HG03342 (cell line): Measurements from ENCODE around the gene SPSB3.

Source experiments
- ATAC-seq: cut with Tn5 transposase; IDR thresholded peaks from one replicate; pipeline ENCODE4 v1.9.1; 2021; ENCODE audit warnings: mild to moderate bottlenecking, moderate library complexity; ENCODE audit not compliant: unreplicated experiment

SPSB3 gene

GRCh38 chr16:1782408-1783264 is at the start of gene SPSB3, which contains the start of gene NUBP2:
SPSB3 (minus strand) TSS chr16:1782571; CDS start chr16:1781483, 1,088 bp downstream.
NUBP2 (plus strand) TSS chr16:1782960; CDS start chr16:1783021, 61 bp downstream.
- ATAC-seq, result peak; percentile 86

- ATAC-seq, result no peak
These were observed 49.1 kb upstream of the SPSB3 start for GRCh38 chr16:1831186-1832075.

GRCh38 chr16:1830213-1830612 is 47.8 kb upstream of the SPSB3 start:
- no peak for ATAC-seq

- no peak for ATAC-seq
These were observed 46.5 kb upstream of the SPSB3 start for GRCh38 chr16:1828645-1829410.

GRCh38 chr16:1826691-1827573 is 44.6 kb upstream of the SPSB3 start, which contains the start of the genes FAHD1 and HAGH:
FAHD1 (plus strand) TSS chr16:1827206; CDS start chr16:1827239, 33 bp downstream.
HAGH (minus strand) TSS chr16:1826825; CDS start chr16:1826787, 38 bp downstream.
- peak; percentile 80 for ATAC-seq

GRCh38 chr16:1825864-1826690 is 43.7 kb upstream of the SPSB3 start:
- peak; percentile 22 for ATAC-seq

GRCh38 chr16:1825381-1825863 is 43.1 kb upstream of the SPSB3 start:
- ATAC-seq, result no peak

- no peak for ATAC-seq
These were observed 41.5 kb upstream of the SPSB3 start for GRCh38 chr16:1823821-1824220.

GRCh38 chr16:1822801-1823200 is 40.4 kb upstream of the SPSB3 start:
- no peak for ATAC-seq

GRCh38 chr16:1821861-1822611 is 39.7 kb upstream of the SPSB3 start:
- no peak for ATAC-seq

- ATAC-seq, result no peak
These were observed 38.5 kb upstream of the SPSB3 start for GRCh38 chr16:1820946-1821290.

- ATAC-seq, result no peak
These were observed 38.0 kb upstream of the SPSB3 start for GRCh38 chr16:1820096-1820945.

GRCh38 chr16:1819611-1820010 is 37.2 kb upstream of the SPSB3 start:
- ATAC-seq, result no peak

- no peak for ATAC-seq
These were observed 36.6 kb upstream of the SPSB3 start for GRCh38 chr16:1818873-1819525.

- ATAC-seq, result no peak
These were observed 36.0 kb upstream of the SPSB3 start for GRCh38 chr16:1818204-1818872.

GRCh38 chr16:1817716-1818115 is 35.3 kb upstream of the SPSB3 start:
- ATAC-seq, result no peak
